Hepatocyte (in vitro differentiated cells): Measurements from ENCODE around the gene TDRD12.
"Not testable (repeated sequence)": the region's sequence is repeated elsewhere in the genome, so short reads cannot be mapped to it uniquely, and the experiment has no call there.

Source experiments
- CTCF ChIP-seq: fragments of 200-600 bp; sonication (generic); IDR thresholded peaks from 2 replicates; pipeline ENCODE4 v1.5.1; 2016; ENCODE audit warnings: antibody characterized with exemption, mild to moderate bottlenecking; ENCODE audit not compliant: poor library complexity
- EZH2phosphoT487 ChIP-seq: fragments of 200-600 bp; sonication (generic); IDR thresholded peaks from one replicate; pipeline ENCODE4 v1.6.1; 2018; ENCODE audit warnings: antibody characterized with exemption, mild to moderate bottlenecking, low read depth, moderate library complexity; ENCODE audit not compliant: unreplicated experiment, severe bottlenecking

GRCh38 chr19:32867436-32867835 lies 147.9 kb downstream of the TDRD12 start:
- TF ChIP-seq CTCF, EZH2phosphoT487: not testable (repeated sequence)
